HG03565 (cell line): ENCODE measurements around the gene RARRES2.
"Not testable (repeated sequence)": the region's sequence is repeated elsewhere in the genome, so short reads cannot be mapped to it uniquely, and the experiment has no call there.

Experiments
- ATAC-seq: cut with Tn5 transposase; IDR thresholded peaks from one replicate; pipeline ENCODE4 v1.9.1; 2021; ENCODE audit warnings: mild to moderate bottlenecking, moderate library complexity; ENCODE audit not compliant: unreplicated experiment

RARRES2 gene

DNA sequence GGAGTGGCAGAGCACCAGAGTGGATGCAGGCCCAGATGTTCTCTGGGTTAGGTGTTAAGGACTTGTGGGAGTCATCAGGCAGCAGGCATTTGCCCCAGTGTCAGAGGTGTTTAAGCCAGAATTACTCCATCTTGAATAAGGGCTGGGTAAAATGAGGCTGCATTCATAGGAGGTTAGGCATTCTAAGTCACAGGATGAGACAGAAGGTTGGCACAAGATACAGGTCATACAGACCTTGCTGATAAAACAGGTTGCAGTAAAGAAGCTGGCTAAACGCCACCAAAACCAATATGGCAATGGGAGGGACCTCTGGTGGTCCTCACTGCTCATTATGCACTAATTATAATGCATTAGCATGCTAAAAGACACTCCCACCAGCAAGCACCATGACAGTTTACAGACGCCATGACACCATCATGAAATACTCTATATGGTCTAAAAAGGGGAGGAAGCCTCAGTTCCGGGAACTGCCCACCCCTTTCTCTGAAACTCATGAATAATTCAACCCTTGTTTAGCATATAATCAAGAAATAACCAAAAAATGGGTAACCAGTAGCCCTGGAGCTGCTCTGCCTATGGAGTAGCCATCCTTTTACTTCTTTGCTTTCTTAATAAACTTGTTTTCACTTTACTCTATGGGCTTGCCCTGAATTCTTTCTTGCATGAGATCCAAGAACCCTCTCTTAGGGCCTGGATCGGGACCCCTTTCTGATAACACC, 19.2 kb downstream of the RARRES2 start:
- no peak for ATAC-seq

DNA sequence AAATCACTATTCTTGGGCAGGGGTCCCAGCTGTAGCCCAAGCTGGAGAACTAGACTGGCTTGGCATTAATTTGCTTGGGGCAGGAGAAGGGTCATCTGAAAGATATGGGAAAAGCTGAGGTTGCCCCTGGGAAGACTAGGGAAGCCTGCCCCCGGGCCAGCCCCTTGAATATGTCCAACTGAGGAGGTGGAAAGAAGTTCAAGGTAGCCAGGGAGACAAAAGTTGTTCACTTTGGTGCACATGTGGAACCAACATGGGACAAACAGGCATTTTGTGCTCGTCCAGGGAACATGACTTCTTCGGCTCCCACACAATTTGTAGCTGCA, 19.7 kb downstream of the RARRES2 start:
- no peak for ATAC-seq

DNA sequence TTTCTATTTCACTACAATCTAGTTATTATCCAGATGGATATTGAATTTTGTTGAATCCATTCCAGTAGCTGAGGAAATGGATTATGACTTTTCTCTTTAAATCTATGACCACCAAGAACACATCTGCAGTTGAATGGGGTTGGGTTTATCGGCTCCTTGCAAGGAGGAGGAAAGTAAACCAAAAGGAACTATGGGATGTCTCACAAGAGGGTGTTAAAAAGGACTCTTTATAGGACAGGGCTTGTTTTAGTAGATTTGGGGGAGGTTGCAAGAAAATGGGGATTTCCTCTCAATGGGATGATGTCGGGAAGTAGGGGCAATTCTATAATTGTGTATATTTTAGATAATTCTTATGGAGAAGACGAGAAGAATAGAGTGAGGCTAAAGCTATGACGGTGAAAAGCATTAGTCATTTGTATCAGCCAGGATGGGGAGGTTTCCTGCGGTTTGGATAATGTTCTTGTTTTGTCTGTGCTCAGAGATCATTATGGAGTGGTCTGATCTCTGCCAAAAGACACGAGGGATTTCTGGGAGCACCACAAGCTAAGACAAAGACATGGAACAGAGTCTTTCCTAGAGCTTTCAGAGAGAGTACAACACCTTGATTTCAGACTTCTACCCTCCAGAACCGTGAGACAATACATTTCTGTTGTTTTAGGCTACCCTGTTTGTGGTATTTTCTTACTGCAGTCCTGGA, 23.5 kb downstream of the RARRES2 start:
- no peak for ATAC-seq

DNA sequence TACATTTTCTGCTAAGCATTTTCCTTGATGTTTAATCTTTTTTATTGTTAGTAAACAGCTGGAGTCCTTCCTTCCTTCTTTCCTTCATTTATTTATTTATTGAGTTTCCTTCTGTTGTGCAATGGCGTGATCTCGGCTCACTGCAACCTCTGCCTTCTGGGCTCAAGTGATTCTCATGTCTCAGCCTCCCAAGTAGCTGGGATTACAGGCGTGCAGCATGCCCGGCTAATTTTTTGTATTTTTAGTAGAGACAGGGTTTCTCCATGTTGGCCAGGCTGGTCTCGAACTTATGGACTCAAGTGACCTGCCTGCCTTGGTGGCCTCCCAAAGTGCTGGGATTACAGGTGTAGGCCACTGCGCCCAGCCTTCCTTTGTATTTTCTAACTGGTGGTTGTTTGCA, 24.4 kb downstream of the RARRES2 start:
- not testable (repeated sequence) for ATAC-seq

DNA sequence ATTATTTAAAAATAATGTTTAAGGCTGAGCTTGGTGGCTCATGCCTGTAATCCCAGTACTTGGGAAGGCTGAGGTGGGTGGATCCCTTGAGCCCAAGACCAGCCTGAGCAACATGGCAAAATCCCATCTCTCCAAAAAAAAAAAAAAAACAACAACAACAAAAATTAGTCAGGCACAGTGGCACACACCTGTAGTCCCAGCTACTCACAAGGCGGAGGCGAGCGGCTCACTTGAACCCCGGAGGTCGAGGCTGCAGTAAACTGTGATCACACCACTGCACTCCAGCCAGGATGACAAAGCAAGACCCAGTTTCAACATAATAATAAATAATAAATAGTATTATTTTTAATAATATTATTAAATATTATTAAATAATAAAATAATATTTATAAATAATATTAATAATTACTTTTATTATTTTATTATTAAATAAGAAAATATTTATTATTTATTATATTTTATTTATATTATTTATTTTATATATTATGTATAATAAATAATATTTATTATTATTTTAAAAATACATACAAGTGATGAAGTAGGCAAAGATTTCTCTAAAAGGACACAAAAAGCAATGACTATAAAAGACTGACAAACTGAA, 26.7 kb downstream of the RARRES2 start:
- no peak for ATAC-seq

DNA sequence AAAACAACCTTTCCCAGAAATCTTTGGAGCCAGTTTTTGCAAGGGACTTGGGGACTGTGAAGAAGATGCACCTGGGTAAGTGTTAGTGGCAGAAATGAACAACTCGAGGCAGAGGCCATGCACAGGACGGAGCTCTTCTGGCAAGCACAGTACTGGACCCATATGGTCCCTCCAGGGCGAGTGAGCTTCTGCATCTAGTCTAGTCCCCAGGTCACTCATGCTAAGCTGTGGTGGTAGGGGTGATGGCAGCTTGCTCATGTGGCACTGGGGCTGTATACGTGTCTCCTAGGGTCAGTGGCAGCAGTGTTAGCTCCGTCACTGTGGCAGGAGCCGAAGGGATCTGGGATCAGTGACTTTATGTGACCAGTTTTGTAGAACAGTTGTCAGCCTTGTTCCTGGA, 27.6 kb downstream of the RARRES2 start:
- no peak for ATAC-seq

DNA sequence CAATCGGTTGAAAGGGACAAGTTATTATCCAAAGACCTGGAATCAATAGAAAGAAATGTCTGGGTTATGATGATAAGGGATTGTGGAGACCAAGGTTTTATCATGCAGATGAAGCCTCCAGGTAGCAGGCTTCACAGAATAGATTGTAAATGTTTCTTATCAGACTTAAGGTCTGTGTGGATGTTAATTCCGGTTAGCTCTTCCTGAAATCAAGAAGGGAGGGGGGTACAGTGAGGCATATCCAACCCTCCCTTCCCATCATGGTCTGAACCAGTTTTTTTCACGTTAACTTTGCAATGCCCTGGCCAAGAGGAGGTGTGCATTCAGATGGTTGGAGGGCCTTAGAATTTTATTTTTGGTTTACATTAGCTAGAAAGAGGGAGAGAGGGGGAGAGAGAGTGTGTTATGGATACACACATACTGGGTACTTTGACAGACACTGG, 28.0 kb downstream of the RARRES2 start:
- ATAC-seq = no peak

DNA sequence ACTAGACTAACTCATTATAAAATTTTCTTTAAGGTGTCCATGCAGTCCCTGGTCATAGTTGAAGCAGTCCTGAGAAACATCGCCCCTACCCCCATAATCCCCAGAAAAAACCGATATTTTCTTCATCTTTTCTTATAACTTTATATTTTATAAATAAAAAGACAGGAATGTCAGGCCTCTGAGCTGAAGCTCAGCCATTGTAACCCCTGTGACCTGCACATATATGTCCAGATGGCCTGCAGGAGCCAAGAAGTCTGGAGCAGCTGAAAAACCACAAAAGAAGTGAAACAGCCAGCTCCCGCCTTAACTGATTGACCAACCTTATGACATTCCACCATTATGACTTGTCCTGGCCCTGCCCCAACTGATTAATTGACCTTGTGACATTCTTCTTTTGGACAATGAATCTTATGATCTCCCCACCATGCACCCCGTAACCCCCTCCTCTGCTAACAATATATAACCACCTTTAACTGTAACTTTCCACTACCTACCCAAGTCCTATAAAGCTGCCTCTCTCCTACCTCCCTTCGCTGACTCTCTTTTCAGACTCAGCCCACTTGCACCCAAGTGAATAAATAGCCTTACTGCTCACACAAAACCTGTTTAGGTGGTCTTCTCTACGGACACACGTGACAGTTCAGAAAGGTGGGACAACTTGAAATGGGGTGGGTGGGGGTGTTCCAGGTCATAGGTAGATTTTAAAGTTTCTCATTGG, 28.6 kb downstream of the RARRES2 start:
- not testable (repeated sequence) for ATAC-seq

DNA sequence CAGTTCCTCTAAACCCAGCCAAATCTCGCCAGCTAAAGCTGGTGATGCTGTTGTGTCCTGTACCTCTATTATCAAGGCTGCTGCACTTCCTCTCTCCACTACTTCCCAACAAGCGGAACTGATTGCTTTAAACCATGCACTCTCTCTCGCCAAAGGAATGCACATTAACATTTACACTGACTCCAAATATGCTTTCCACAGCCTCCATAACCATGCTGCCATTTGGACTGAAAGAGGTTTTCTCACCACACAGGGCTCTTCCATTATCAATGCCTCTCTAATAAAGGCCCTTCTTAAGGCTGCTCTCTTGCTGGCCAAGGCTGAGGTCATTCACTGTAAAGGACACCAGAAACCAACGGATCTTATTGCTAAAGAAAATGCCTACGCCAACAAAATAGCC, 29.7 kb downstream of the RARRES2 start:
- no peak for ATAC-seq

DNA sequence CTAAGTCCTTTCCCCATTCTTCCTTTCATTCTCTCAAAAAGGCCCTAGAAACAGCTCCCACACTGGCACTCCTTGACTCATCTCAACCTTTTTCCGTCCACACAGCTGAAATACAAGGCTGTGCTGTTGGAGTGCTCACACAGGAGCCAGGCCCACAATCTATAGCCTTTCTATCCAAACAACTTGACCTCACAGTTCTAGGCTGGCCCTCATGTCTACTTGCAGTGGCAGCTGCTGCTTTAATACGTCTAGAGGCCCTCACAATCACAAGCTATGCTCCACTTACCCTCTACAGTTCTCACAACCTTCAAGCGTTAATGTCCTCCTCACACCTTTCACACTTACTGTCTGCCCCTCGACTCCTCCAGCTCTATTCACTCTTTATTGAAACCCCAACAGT, 30.3 kb downstream of the RARRES2 start:
- no peak for ATAC-seq

DNA sequence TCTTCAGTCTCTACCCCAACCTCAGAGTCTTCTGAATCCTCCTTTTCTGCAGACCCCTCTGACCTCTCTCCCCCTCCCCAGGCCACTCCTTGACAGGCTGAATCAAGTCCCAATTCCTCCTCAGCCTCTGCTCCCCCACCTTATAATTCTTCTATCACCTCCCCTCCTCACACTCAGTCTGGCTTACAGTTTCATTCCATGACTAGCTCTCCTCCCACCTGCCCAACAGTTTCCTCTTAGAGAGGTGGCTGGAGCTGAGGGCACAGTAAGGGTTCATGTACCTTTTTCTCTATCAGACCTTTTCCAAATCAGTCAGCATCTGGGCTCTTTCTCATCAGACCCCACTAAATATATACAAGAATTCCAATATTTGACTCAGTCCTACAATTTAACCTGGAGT, 32.9 kb downstream of the RARRES2 start:
- ATAC-seq = no peak

DNA sequence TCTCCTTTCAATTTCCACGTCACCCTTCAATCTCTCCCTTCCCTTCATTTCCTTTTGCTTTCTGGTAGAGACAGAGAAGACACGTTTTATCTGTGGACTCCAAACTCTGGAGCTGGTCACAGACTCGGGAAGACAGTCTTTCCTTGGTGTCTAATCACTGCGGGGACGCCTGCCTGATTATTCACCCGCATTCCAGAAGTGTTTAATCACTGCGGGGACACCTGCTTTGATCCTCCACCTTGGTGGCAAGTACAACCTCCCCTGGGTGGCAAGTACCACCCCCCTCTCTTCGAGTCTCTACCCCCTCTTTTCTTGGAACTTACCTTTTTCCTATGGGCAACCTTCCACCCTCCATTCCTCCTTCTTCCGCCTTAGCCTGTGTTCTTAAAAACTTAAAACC, 33.5 kb downstream of the RARRES2 start:
- no peak for ATAC-seq

DNA sequence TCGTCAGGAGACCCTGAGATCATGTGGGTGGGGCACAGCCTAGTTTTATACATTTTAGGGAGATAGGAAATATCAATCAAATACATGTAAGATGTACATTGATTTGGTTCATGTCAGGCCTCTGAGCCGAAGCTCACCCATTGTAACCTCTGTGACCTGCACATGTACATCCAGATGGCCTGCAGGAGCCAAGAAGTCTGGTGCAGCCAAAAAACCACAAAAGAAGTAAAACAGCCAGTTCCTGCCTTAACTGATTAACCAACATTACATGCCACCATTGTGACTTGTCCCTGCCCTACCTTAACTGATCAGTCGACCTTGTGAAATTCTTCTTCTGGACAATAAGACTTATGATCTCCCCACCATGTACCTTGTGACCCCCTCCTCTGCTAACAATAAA, 34.3 kb downstream of the RARRES2 start:
- no peak for ATAC-seq

DNA sequence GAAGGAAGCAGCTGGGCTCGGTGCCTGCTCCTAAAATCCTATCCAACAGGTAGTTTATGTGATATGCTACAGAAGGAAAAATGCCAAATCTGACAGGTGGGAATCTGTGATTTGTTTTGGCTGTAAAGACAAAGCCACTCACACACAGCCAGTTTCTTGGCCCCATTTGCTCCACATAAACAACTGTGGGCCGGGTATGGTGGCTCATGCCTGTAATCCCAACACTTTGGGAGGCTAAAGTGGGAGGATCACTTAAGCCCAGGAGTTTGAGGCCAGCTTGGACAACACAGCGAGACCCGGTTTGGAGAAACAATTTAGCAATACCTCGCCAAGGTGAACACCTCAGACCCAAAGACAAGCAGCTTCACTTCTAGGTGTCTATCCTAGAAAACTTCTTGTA, 35.1 kb downstream of the RARRES2 start:
- not testable (repeated sequence) for ATAC-seq

DNA sequence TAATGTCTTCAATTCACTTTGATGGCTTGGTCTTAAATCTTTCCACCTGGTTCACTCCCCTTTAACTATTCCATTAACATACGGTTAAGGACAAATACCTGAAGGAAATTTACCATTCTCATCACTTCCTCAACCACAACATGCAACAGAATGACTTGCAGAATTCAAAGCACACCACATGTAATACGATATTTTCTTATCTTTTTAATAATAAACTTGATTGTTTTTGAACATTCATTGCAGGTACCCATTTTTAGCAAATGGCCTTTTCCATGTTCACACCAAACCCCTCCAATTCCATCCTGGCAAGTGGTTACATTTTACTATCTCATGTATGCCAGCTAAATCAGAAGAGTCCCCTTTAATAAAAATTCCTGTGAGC, 35.5 kb downstream of the RARRES2 start:
- ATAC-seq = not testable (repeated sequence)

DNA sequence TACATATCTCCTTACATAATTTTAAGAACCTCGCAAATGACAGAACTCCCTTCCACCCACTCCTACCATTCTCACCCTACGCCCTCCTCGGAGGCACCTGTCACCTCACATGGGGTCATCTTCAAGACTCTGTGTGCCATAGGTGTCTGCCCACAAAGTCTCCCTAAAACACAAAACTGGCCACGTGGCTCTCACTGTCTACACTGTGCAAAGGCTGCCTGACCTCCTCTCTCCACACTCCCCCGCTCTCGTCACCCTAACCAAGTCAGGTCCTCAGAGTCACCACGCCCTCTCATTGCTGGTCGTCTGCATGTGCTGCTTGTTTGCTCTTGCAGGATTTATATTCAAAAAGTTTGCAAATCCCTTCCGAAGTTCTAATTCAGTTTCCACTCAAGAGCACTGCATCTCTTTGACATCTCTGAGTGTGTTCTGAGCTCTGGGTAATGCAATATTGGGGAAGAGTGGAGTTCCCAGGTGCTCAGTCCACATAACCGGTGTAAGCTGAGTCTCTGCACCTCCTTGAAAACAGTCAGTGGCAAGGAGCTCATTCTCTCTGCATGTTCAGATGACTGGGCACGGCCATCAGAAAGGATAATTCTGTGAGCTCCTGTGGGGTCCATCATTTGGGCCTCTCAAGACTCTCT, 36.0 kb downstream of the RARRES2 start:
- ATAC-seq = not testable (repeated sequence)

DNA sequence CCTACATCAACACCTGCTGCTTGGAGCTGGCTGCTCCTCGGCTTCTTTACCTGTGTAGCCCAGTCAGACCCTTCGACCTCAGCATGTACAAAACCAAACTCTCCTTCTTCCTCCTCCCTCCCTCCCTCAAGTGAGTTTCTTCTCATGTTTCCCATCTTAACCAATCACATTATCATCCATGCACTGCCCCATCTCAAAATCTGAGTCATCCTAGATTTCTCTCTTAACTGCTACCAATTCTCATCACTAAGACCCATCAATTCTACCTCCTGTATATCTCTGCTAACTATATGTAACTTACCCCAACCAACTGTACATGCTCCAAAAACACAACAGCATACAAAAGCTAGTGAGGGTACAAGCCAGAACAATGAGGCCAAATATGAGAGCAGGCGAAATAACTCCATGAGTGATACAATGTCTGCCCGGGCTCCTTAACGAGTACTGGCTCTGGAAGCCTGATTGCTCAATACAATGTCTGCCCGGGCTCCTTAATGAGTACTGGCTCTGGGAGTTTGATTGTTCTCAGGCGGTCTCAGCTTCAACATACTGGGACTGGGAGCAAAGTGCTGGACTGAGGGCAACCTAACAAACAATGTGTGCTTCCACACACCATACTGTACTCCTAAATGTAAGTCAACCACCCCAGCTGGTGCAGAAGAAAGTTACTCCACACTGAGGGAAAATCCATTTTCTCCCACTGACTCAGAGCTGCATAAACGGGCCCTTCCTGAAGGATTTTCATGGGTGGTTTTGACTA, 36.8 kb downstream of the RARRES2 start:
- not testable (repeated sequence) for ATAC-seq

DNA sequence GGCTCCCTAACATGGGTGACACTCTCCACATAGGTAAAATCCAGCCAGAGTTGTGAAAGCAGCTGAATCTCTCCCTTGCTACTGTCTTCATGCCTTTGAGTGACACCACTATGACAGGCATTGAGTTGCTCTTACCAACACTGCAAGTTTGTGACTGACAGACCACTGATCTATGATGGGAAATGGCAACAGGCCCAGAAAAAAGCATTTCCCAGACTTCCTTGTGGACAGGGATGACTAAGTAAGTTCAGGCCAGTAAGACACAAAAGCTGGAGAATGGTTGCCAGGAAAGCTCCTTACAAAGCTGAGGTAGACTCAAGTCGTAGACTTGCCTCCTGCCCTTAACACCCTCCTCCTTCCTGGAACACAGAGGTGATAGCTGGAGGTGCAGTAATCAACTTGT, 38.5 kb downstream of the RARRES2 start:
- ATAC-seq = not testable (repeated sequence)

DNA sequence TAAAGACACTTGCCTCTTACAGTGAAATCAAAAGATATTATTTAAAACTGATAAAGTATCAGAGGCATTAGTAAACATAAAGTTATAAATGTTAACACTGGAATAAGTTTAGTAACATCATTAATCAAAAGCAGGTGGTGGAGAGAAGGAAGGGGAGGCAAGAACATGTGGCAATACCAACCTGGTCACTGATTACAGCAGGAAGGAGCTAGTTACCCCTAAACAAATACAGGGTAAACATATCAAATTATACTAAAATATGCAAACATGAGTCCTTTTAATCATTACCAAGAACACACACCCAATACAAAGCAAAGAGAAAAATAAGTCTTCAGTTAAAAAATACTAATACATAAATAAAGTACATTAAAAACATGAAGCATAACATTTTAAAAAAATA, 43.5 kb downstream of the RARRES2 start:
- not testable (repeated sequence) for ATAC-seq

DNA sequence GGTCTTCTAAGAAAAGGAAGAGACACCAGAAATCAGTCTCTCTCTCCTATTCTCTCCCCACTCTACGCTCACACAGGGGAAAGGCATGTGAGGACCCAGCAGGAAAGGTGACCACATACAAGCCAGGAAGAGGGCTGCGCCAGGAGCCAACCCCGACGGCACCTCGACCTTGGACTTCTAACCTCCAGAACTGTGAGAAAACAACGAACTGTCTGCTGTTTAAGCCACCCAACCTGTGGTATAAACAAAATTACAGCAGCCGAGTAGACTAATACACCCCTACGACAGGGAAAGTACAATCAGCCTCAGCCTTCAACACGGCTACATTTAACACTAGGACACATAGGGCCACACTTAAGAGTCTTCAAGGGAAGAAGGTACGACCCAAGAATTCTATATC, 44.6 kb downstream of the RARRES2 start:
- ATAC-seq = not testable (repeated sequence)
